NCI-H226 (cell line): ENCODE data around the gene RNF214.

ENCODE experiments used
- DNase-seq: peaks from one replicate; pipeline ENCODE4 v3.0.0-alpha.2; 2015

Gene RNF214

GRCh38 chr11:117217141-117218084 is 15.1 kb upstream of the RNF214 start:
- DNase-seq: peak; percentile 96

GRCh38 chr11:117218133-117218915 is 14.1 kb upstream of the RNF214 start:
- no peak for DNase-seq

- no peak for DNase-seq
These were observed 13.5 kb upstream of the RNF214 start for GRCh38 chr11:117219001-117219400.

- DNase-seq: no peak
These were observed 13.0 kb upstream of the RNF214 start for GRCh38 chr11:117219455-117219854.

GRCh38 chr11:117219995-117220394 is 12.5 kb upstream of the RNF214 start:
- no peak for DNase-seq

GRCh38 chr11:117220568-117220967 is 11.9 kb upstream of the RNF214 start:
- DNase-seq: no peak

- no peak for DNase-seq
These were observed 11.3 kb upstream of the RNF214 start for GRCh38 chr11:117220999-117221774.

- no peak for DNase-seq
These were observed 10.5 kb upstream of the RNF214 start for GRCh38 chr11:117221775-117222517.

GRCh38 chr11:117222991-117223740 is 9.3 kb upstream of the RNF214 start:
- DNase-seq: no peak

GRCh38 chr11:117223741-117224689 is 8.5 kb upstream of the RNF214 start:
- no peak for DNase-seq

- DNase-seq: no peak
These were observed 6.8 kb upstream of the RNF214 start for GRCh38 chr11:117225553-117226170.

GRCh38 chr11:117226388-117227385 is 5.8 kb upstream of the RNF214 start:
- DNase-seq: no peak

GRCh38 chr11:117228091-117228490 is 4.4 kb upstream of the RNF214 start:
- DNase-seq: no peak

- no peak for DNase-seq
These were observed 3.1 kb upstream of the RNF214 start for GRCh38 chr11:117229411-117229810.

- DNase-seq: no peak
These were observed 2.6 kb upstream of the RNF214 start for GRCh38 chr11:117229931-117230285.

GRCh38 chr11:117230286-117230961 is 2.0 kb upstream of the RNF214 start:
- DNase-seq: no peak

- DNase-seq: no peak
These were observed 1.3 kb upstream of the RNF214 start for GRCh38 chr11:117230999-117231841.
